Loucy (cell line): ENCODE data around the gene ABL2.

Experiments
- H2AFZ ChIP-seq: fragments of 200-600 bp; sonication (generic); 2 replicates; pipeline ENCODE4 v1.6.0; 2016; ENCODE audit warnings: antibody characterized with exemption, mild to moderate bottlenecking, low read length, moderate library complexity
- H3F3A ChIP-seq: fragments of 200-600 bp; 2 replicates; pipeline ENCODE4 v1.6.0; 2016; ENCODE audit warnings: antibody characterized with exemption, low read depth, mild to moderate bottlenecking
- H3K27me3 ChIP-seq: fragments of 200-600 bp; sonication (generic); 2 replicates; pipeline ENCODE4 v1.6.1; 2014; ENCODE audit warnings: low read length, mild to moderate bottlenecking; ENCODE audit not compliant: insufficient read depth, poor library complexity, severe bottlenecking
- H3K36me3 ChIP-seq: fragments of 200-600 bp; sonication (generic); 2 replicates; pipeline ENCODE4 v1.6.1; 2016; ENCODE audit warnings: low read length; ENCODE audit not compliant: insufficient read depth
- H3K4me1 ChIP-seq: fragments of 200-600 bp; sonication (generic); 2 replicates; pipeline ENCODE4 v1.5.1; 2014; ENCODE audit warnings: low read length, mild to moderate bottlenecking; ENCODE audit not compliant: insufficient read depth, poor library complexity, severe bottlenecking
- H3K4me2 ChIP-seq: fragments of 200-600 bp; sonication (generic); 2 replicates; pipeline ENCODE4 v1.6.0; 2014; ENCODE audit warnings: antibody characterized with exemption, low read length, low read depth, mild to moderate bottlenecking; ENCODE audit not compliant: poor library complexity, severe bottlenecking
- H3K4me3 ChIP-seq: fragments of 200-600 bp; sonication (generic); 2 replicates; pipeline ENCODE4 v1.5.1; 2014; ENCODE audit warnings: low read length, mild to moderate bottlenecking, mixed read lengths; ENCODE audit not compliant: poor library complexity, severe bottlenecking
- H3K79me2 ChIP-seq: fragments of 200-600 bp; sonication (generic); 2 replicates; pipeline ENCODE4 v1.6.1; 2014; ENCODE audit warnings: low read length; ENCODE audit not compliant: insufficient read depth
- H3K9ac ChIP-seq: fragments of 200-600 bp; sonication (generic); 2 replicates; pipeline ENCODE4 v1.6.0; 2014; ENCODE audit warnings: mild to moderate bottlenecking, low read depth, low read length, moderate library complexity; ENCODE audit not compliant: poor library complexity, severe bottlenecking
- H3K9me2 ChIP-seq: fragments of 200-600 bp; sonication (generic); replicated peaks from 2 replicates; pipeline ENCODE4 v1.6.1; 2016; ENCODE audit warnings: low read depth, low read length, mixed read lengths
- H3K9me3 ChIP-seq: fragments of 200-600 bp; sonication (generic); 2 replicates; pipeline ENCODE4 v1.6.1; 2014; ENCODE audit warnings: mild to moderate bottlenecking, antibody characterized with exemption, low read length, low read depth; ENCODE audit not compliant: insufficient read depth
- H4K20me1 ChIP-seq: fragments of 200-600 bp; sonication (generic); 2 replicates; pipeline ENCODE4 v1.6.0; 2014; ENCODE audit warnings: antibody characterized with exemption, low read length, mild to moderate bottlenecking; ENCODE audit not compliant: insufficient read depth, poor library complexity, severe bottlenecking
- CTCF ChIP-seq: fragments of 200-600 bp; sonication (generic); conservative IDR thresholded peaks from 2 replicates; pipeline ENCODE4 v1.5.1; 2014; ENCODE audit warnings: mild to moderate bottlenecking, antibody characterized with exemption, low read length
- EZH2phosphoT487 ChIP-seq: fragments of 200-600 bp; IDR thresholded peaks from 2 replicates; pipeline ENCODE4 v1.6.1; 2018; ENCODE audit warnings: antibody characterized with exemption, mild to moderate bottlenecking, moderate library complexity, borderline replicate concordance

Gene ABL2

GRCh38 chr1:179187043-179187442 is 42.4 kb downstream of the ABL2 start:
- H3K9ac ChIP-seq: no peak overlapping the region
- no peak overlapping the region for H2AFZ ChIP-seq
- no peaks in the 10 kb centered on the region for H3K9me2 ChIP-seq
- H3K36me3 ChIP-seq: no peaks in the 10 kb centered on the region
- no peak overlapping the region for H3K4me2 ChIP-seq
- H3F3A ChIP-seq: no peaks in the 10 kb centered on the region
- no peaks in the 10 kb centered on the region for H3K4me1 ChIP-seq
- H3K79me2 ChIP-seq: peaks cover 25% of the 10 kb centered on the region; the same call in 1 of the 2 replicates
- no peak overlapping the region for H3K4me3 ChIP-seq
- no peaks in the 10 kb centered on the region for H3K9me3 ChIP-seq
- H3K27me3 ChIP-seq: no peaks in the 10 kb centered on the region
- TF ChIP-seq EZH2phosphoT487 (no peak), CTCF (no peak)
- no peaks in the 10 kb centered on the region for H4K20me1 ChIP-seq

DNA sequence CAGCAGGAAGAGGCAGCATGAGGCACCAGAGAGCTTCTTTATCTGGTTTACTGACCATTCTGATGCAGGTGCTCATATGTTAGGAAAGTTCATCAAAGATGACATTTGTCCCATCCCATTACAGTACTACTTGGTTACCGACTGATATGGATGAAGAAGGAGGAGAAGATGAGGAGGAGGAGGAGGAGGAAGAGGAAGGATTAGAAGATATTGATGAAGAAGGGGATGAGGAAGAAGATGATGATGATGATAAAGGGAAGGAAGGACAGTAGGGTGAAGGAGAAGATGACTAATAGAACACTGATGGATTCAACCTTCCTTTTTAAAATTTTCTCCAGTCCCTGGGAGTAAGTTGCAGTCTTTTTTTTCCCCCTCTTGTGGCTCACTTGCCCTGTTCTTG is 45.1 kb downstream of the ABL2 start:
- no peaks in the 10 kb centered on the region for H3K36me3 ChIP-seq
- H3K9me3 ChIP-seq: no peaks in the 10 kb centered on the region
- no peak overlapping the region for H3K4me3 ChIP-seq
- no peak overlapping the region for H3K4me2 ChIP-seq
- peaks cover 12% of the 10 kb centered on the region; the same call in 1 of the 2 replicates for H3K79me2 ChIP-seq
- no peaks in the 10 kb centered on the region for H3K9me2 ChIP-seq
- no peaks in the 10 kb centered on the region for H3K4me1 ChIP-seq
- H3K27me3 ChIP-seq: no peaks in the 10 kb centered on the region
- no peaks in the 10 kb centered on the region for H3F3A ChIP-seq
- H3K9ac ChIP-seq: no peak overlapping the region
- no peaks in the 10 kb centered on the region for H4K20me1 ChIP-seq
- no peak overlapping the region for H2AFZ ChIP-seq
- TF ChIP-seq CTCF (no peak), EZH2phosphoT487 (no peak)

- Histone ChIP-seq H3K4me1 (no peaks in the 10 kb centered on the region), H3K4me3 (no peak overlapping the region), H2AFZ (no peak overlapping the region), H3K9ac (no peak overlapping the region), H4K20me1 (no peaks in the 10 kb centered on the region), H3K79me2 (peaks cover 16% of the 10 kb centered on the region; the same call in 1 of the 2 replicates), H3F3A (no peaks in the 10 kb centered on the region), H3K9me3 (no peaks in the 10 kb centered on the region), H3K9me2 (no peaks in the 10 kb centered on the region), H3K27me3 (no peaks in the 10 kb centered on the region), H3K36me3 (no peaks in the 10 kb centered on the region), H3K4me2 (no peak overlapping the region)
- TF ChIP-seq EZH2phosphoT487 (no peak), CTCF (no peak)
Measured at GRCh38 chr1:179183857-179184256, 45.6 kb downstream of the ABL2 start.
